NCI-H128 (cell line): Measurements from ENCODE around the gene KMT5C.

Experiments used
- DNase-seq: peaks from one replicate; lab custom pipeline; 2025; ENCODE audit not compliant: unreplicated experiment; lab: John Stamatoyannopoulos, UW

Gene KMT5C

GRCh38 chr19:55346725-55347441 lies 7.2 kb downstream of the KMT5C start:
- DNase-seq, result no peak

GRCh38 chr19:55347442-55348009 lies 7.8 kb downstream of the KMT5C start:
- DNase-seq, result no peak

- DNase-seq, result no peak
Observed at GRCh38 chr19:55348317-55349034, 8.8 kb downstream of the KMT5C start.

- no peak for DNase-seq
Observed at GRCh38 chr19:55350620-55351315, 11.1 kb downstream of the KMT5C start.

GRCh38 chr19:55352040-55352439 lies 12.4 kb downstream of the KMT5C start:
- no peak for DNase-seq

GRCh38 chr19:55352549-55353145 lies 13.0 kb downstream of the KMT5C start:
- no peak for DNase-seq

GRCh38 chr19:55353356-55353802 lies 13.7 kb downstream of the KMT5C start:
- DNase-seq, result no peak

GRCh38 chr19:55353803-55354697 lies 14.4 kb downstream of the KMT5C start:
- no peak for DNase-seq

GRCh38 chr19:55354698-55355212 lies 15.1 kb downstream of the KMT5C start, which contains the start of gene COX6B2:
TSS of gene COX6B2 (minus strand) at chr19:55354719. CDS start at chr19:55354521, 198 bp downstream.
- DNase-seq, result no peak

GRCh38 chr19:55355213-55355821 lies 15.6 kb downstream of the KMT5C start:
- DNase-seq, result no peak

- no peak for DNase-seq
Observed at GRCh38 chr19:55358493-55358892, 18.8 kb downstream of the KMT5C start.

- no peak for DNase-seq
Observed at GRCh38 chr19:55358943-55359908, 19.6 kb downstream of the KMT5C start.

GRCh38 chr19:55360902-55361301 lies 21.2 kb downstream of the KMT5C start:
- no peak for DNase-seq

GRCh38 chr19:55362174-55362989 lies 22.7 kb downstream of the KMT5C start:
- no peak for DNase-seq

- no peak for DNase-seq
Observed at GRCh38 chr19:55362990-55363716, 23.5 kb downstream of the KMT5C start, which contains the start of gene GARIN5B. TSS of gene GARIN5B (minus strand) at chr19:55363260. CDS start at chr19:55363066, 194 bp downstream.

GRCh38 chr19:55365245-55365644 lies 25.6 kb downstream of the KMT5C start:
- no peak for DNase-seq

- DNase-seq, result no peak
Observed at GRCh38 chr19:55365964-55366363, 26.3 kb downstream of the KMT5C start.
